HCT116 (cell line): Measurements from ENCODE around the gene TAF5. TPM values are rescaled to one million over a fixed set of nuclear protein-coding genes. Genes with fewer than 3 reads are reported as not detected.
"Not testable (repeated sequence)": the region's sequence is repeated elsewhere in the genome, so short reads cannot be mapped to it uniquely, and the experiment has no call there.

Experiments
- ATAC-seq: fragments of 200-7000 bp; cut with Tn5 transposase; 2 replicates; pipeline ENCODE4 v1.9.1; 2020; ENCODE audit warnings: mild to moderate bottlenecking, moderate library complexity
- BruUV-seq: library from RNA; stranded (reverse); fragments of 400-500 nt; replicated peaks from 2 replicates; lab custom pipeline; 2021; lab: Mats Ljungman, UMichigan
- CTCF ChIA-PET: fragments of 300-600 bp; sonication (Branson Sonifier 250); formaldehyde crosslinking; loops from one replicate; lab custom pipeline; 2021; ENCODE audit warnings: antibody characterized with exemption; lab: Charles Lee
- POLR2A ChIA-PET: fragments of 300-600, 350-600 bp; sonication (Branson Sonifier 250); formaldehyde crosslinking; loops from one replicate; lab custom pipeline; 2021; ENCODE audit warnings: antibody characterized with exemption; lab: Charles Lee
- RAD21 ChIA-PET, 2 experiments: fragments of 300-600 bp; sonication (Branson Sonifier 250); formaldehyde crosslinking; loops; one replicate each; lab custom pipeline; 2023; ENCODE audit warnings: low total read pairs in 2 of 2; ENCODE audit not compliant: uncharacterized antibody in 2 of 2, unreplicated experiment in 2 of 2, low non-redundant PET in 1 of 2; lab: Charles Lee
- DNase-seq: peaks from one replicate; pipeline ENCODE4 v3.0.0-alpha.2; 2010; ENCODE audit warnings: low read depth, low spot score
- H2AFZ ChIP-seq: fragments of 200-600 bp; shearing (Covaris generic), sonication (generic); 2 replicates; pipeline ENCODE4 v1.6.1; 2017; ENCODE audit warnings: low read depth, mixed run types, mixed read lengths, antibody characterized with exemption, low read length; ENCODE audit not compliant: poor library complexity, severe bottlenecking
- H3K27ac ChIP-seq: 2 replicates; pipeline ENCODE4 v1.5.1; 2012; ENCODE audit warnings: low read depth, low read length
- H3K27me3 ChIP-seq: fragments of 200-600 bp; sonication (generic); 2 replicates; pipeline ENCODE4 v1.6.1; 2016; ENCODE audit warnings: mixed run types, low read length, mixed read lengths; ENCODE audit not compliant: insufficient read depth
- H3K36me3 ChIP-seq, 2 experiments: fragments of 200-500 bp in 1 of 2; fragments of 200-600 bp in 1 of 2; sonication (Bioruptor generic) in 1 of 2; sonication (generic) in 1 of 2; 2 replicates each; pipeline versions ENCODE4 v1.5.1 to v1.6.1; 2014 to 2016; ENCODE audit warnings: low read length in 2 of 2, inconsistent platforms in 1 of 2, mixed read lengths in 1 of 2, mixed run types in 1 of 2; ENCODE audit not compliant: insufficient read depth in 2 of 2, control insufficient read depth in 1 of 2
- H3K4me1 ChIP-seq, 2 experiments: fragments of 200-600 bp in 1 of 2; sonication (generic) in 1 of 2; 2 replicates each; pipeline versions ENCODE4 v1.5.1 to v1.6.1; 2012 to 2017; ENCODE audit warnings: low read length in 2 of 2, inconsistent platforms in 1 of 2, mild to moderate bottlenecking in 1 of 2, mixed read lengths in 1 of 2, mixed run types in 1 of 2, moderate library complexity in 1 of 2; ENCODE audit not compliant: insufficient read depth in 2 of 2, control insufficient read depth in 1 of 2
- H3K4me2 ChIP-seq: fragments of 200-600 bp; sonication (generic); 2 replicates; pipeline ENCODE4 v1.6.1; 2017; ENCODE audit warnings: mixed run types, low read length, mixed read lengths
- H3K4me3 ChIP-seq, 2 experiments: fragments of 200-600 bp in 1 of 2; sonication (generic) in 1 of 2; replicated peaks in 1 of 2; 2 replicates each; pipeline ENCODE4 v1.5.1; 2011 to 2016; ENCODE audit warnings: low read length in 2 of 2, control low read depth in 1 of 2, low read depth in 1 of 2, mild to moderate bottlenecking in 1 of 2, mixed read lengths in 1 of 2, mixed run types in 1 of 2
- H3K79me2 ChIP-seq: fragments of 200-600 bp; sonication (generic); 2 replicates; pipeline ENCODE4 v1.6.1; 2017; ENCODE audit warnings: mild to moderate bottlenecking, mixed run types, low read length, moderate library complexity, mixed read lengths; ENCODE audit not compliant: insufficient read depth
- H3K9ac ChIP-seq: fragments of 200-600 bp; sonication (generic); 2 replicates; pipeline ENCODE4 v1.6.1; 2016; ENCODE audit warnings: low read length, mixed read lengths
- H3K9me2 ChIP-seq: fragments of 200-600 bp; sonication (generic), shearing (Covaris generic); 2 replicates; pipeline ENCODE4 v1.6.1; 2017; ENCODE audit warnings: mixed run types, mild to moderate bottlenecking, moderate library complexity; ENCODE audit not compliant: insufficient read depth
- H3K9me3 ChIP-seq, 2 experiments: fragments of 200-500 bp in 1 of 2; fragments of 200-600 bp in 1 of 2; sonication (Bioruptor generic) in 1 of 2; sonication (generic) in 1 of 2; 2 replicates each; pipeline ENCODE4 v1.6.1; 2014 to 2017; ENCODE audit warnings: low read length in 2 of 2, mixed read lengths in 2 of 2, inconsistent platforms in 1 of 2, low read depth in 1 of 2, mild to moderate bottlenecking in 1 of 2, mixed run types in 1 of 2, moderate library complexity in 1 of 2; ENCODE audit not compliant: control insufficient read depth in 1 of 2, insufficient read depth in 1 of 2
- H4K20me1 ChIP-seq: fragments of 200-600 bp; sonication (generic), shearing (Covaris generic); 2 replicates; pipeline ENCODE4 v1.6.1; 2017; ENCODE audit warnings: mixed run types, mild to moderate bottlenecking, moderate library complexity; ENCODE audit not compliant: insufficient read depth
- ATF3 ChIP-seq: IDR thresholded peaks from 2 replicates; pipeline ENCODE4 v1.6.1; 2012
- SIN3A ChIP-seq: IDR thresholded peaks from 2 replicates; pipeline ENCODE4 v1.6.1; 2012; ENCODE audit warnings: low read depth
- ZFX ChIP-seq: fragments of 450-650 bp; IDR thresholded peaks from 2 replicates; pipeline ENCODE4 v1.6.1; 2017
- intact Hi-C: fragments of 100-400 bp; cut with micrococcal nuclease; formaldehyde crosslinking; loops from 2 replicates; pipeline ENCODE4 v1.10.0; 2022
- total RNA-seq: library from RNA; stranded (reverse); gene quantifications from one replicate; pipeline ENCODE4 v1.2.1, GENCODE V29; 2021; ENCODE audit not compliant: unreplicated experiment

TAF5 gene
- total RNA-seq, 1 experiment from 2014 or later, result 9.2 TPM

- TF ChIP-seq SIN3A, result no peak
- TF ChIP-seq ZFX, result no peak
- no peak for TF ChIP-seq ATF3
- ChIA-PET RAD21 (no interaction called here), POLR2A (no interaction called here), CTCF (no interaction called here)
- Histone ChIP-seq H3K4me1 (peaks cover 3 to 18% of the 10 kb centered on the region in 2 experiments), H3K27ac (no peak overlapping the region), H2AFZ (no peak overlapping the region), H3K79me2 (no peaks in the 10 kb centered on the region), H3K9ac (no peak overlapping the region), H3K4me2 (no peak overlapping the region), H3K4me3 (no peak overlapping the region), H4K20me1 (no peaks in the 10 kb centered on the region), H3K27me3 (no peaks in the 10 kb centered on the region), H3K36me3 (no peaks in the 10 kb centered on the region), H3K9me2 (no peaks in the 10 kb centered on the region), H3K9me3 (no peaks in the 10 kb centered on the region)
- intact Hi-C loops, result no loop called here
- no peak for DNase-seq
- BruUV-seq, result no TSS peak
- no peak for ATAC-seq
These were observed 11.7 kb upstream of the TAF5 start for GRCh38 chr10:103355906-103356599.

GRCh38 chr10:103359493-103359892 is 8.3 kb upstream of the TAF5 start:
- H3K9me2 ChIP-seq, intact Hi-C loops, H3K4me1 ChIP-seq, H3K36me3 ChIP-seq, BruUV-seq, H2AFZ ChIP-seq, H3K4me3 ChIP-seq, ATAC-seq, DNase-seq, POLR2A ChIA-PET, H3K27ac ChIP-seq, H3K9me3 ChIP-seq, CTCF ChIA-PET, H3K27me3 ChIP-seq, RAD21 ChIA-PET, H4K20me1 ChIP-seq, H3K9ac ChIP-seq, H3K4me2 ChIP-seq, H3K79me2 ChIP-seq: not testable (repeated sequence)
